DLD1 (cell line): Measurements from ENCODE around the gene TNS1.
"Not testable (repeated sequence)": the region's sequence is repeated elsewhere in the genome, so short reads cannot be mapped to it uniquely, and the experiment has no call there.

ENCODE experiments used
- in situ Hi-C: cut with HindIII; loops from 2 replicates; pipeline ENCODE4 v1.10.0; 2017; ENCODE audit warnings: low sequenced_read_pairs

TNS1 gene

GRCh38 chr2:218002845-218003180 is at the start of gene TNS1:
TSS of gene TNS1 (minus strand) at chr2:218002995. CDS start at chr2:218002872, 123 bp downstream.
- in situ Hi-C loops, result no loop called here

- in situ Hi-C loops, result no loop called here
Observed at GRCh38 chr2:218051903-218052302, 49.1 kb upstream of the TNS1 start.

- in situ Hi-C loops, result no loop called here
Observed at GRCh38 chr2:218047536-218048225, 44.9 kb upstream of the TNS1 start.

- in situ Hi-C loops, result no loop called here
Observed at GRCh38 chr2:218046238-218046637, 43.4 kb upstream of the TNS1 start.

GRCh38 chr2:218044599-218044998 is 41.8 kb upstream of the TNS1 start:
- in situ Hi-C loops, result not testable (repeated sequence)

GRCh38 chr2:218043701-218044109 is 40.9 kb upstream of the TNS1 start:
- in situ Hi-C loops, result no loop called here

GRCh38 chr2:218043100-218043499 is 40.3 kb upstream of the TNS1 start:
- in situ Hi-C loops, result no loop called here

GRCh38 chr2:218041302-218042168 is 38.7 kb upstream of the TNS1 start:
- in situ Hi-C loops, result no loop called here

- in situ Hi-C loops, result no loop called here
Observed at GRCh38 chr2:218040883-218041282, 38.1 kb upstream of the TNS1 start.

GRCh38 chr2:218039171-218039570 is 36.4 kb upstream of the TNS1 start:
- in situ Hi-C loops, result no loop called here

- in situ Hi-C loops, result no loop called here
Observed at GRCh38 chr2:218036371-218036770, 33.6 kb upstream of the TNS1 start.

- in situ Hi-C loops, result no loop called here
Observed at GRCh38 chr2:218035463-218036100, 32.8 kb upstream of the TNS1 start.

- in situ Hi-C loops, result not testable (repeated sequence)
Observed at GRCh38 chr2:218034497-218035213, 31.9 kb upstream of the TNS1 start.

- in situ Hi-C loops, result no loop called here
Observed at GRCh38 chr2:218033590-218034496, 31.0 kb upstream of the TNS1 start.

GRCh38 chr2:218033208-218033589 is 30.4 kb upstream of the TNS1 start:
- in situ Hi-C loops, result no loop called here

GRCh38 chr2:218032336-218033171 is 29.8 kb upstream of the TNS1 start:
- in situ Hi-C loops, result no loop called here

- in situ Hi-C loops, result no loop called here
Observed at GRCh38 chr2:218031771-218032257, 29.0 kb upstream of the TNS1 start.

GRCh38 chr2:218031261-218031660 is 28.5 kb upstream of the TNS1 start:
- in situ Hi-C loops, result no loop called here
